SK-N-MC (cell line): ENCODE results near the gene GRK2.

Experiments
- DNase-seq: peaks from one replicate; pipeline ENCODE4 v3.0.0-alpha.2; 2011; ENCODE audit warnings: low read depth, low spot score
- H3K27ac ChIP-seq: fragments of 200-600 bp; sonication (generic); 2 replicates; pipeline ENCODE4 v1.5.1; 2016; ENCODE audit warnings: mixed run types
- H3K36me3 ChIP-seq: fragments of 200-600 bp; sonication (generic); 2 replicates; pipeline ENCODE4 v1.6.1; 2017; ENCODE audit warnings: antibody characterized with exemption, low read length, mixed read lengths; ENCODE audit not compliant: insufficient read depth
- H3K4me3 ChIP-seq: fragments of 200-600 bp; sonication (generic); 2 replicates; pipeline ENCODE4 v1.5.1; 2016
- H3K9ac ChIP-seq: fragments of 200-600 bp; sonication (generic); 2 replicates; pipeline ENCODE4 v1.8.0; 2017; ENCODE audit warnings: mixed run types, mixed read lengths; ENCODE audit not compliant: insufficient read length
- H3K9me3 ChIP-seq: fragments of 200-600 bp; sonication (generic); 2 replicates; pipeline ENCODE4 v1.6.1; 2017; ENCODE audit warnings: low read depth, mild to moderate bottlenecking, antibody characterized with exemption, low read length, moderate library complexity, mixed read lengths
- EZH2 ChIP-seq: fragments of 200-600 bp; sonication (generic); IDR thresholded peaks from one replicate; pipeline ENCODE4 v1.6.1; 2017; ENCODE audit warnings: antibody characterized with exemption
- FOXP2 ChIP-seq: optimal IDR thresholded peaks from 2 replicates; pipeline ENCODE3; 2011; ENCODE audit warnings: mild to moderate bottlenecking, moderate library complexity; ENCODE audit not compliant: insufficient read depth; ENCODE audit errors: extremely low read length, control extremely low read depth
- POLR2AphosphoS5 ChIP-seq: IDR thresholded peaks from 2 replicates; pipeline ENCODE4 v1.6.1; 2012; ENCODE audit warnings: mild to moderate bottlenecking, low read depth, low read length, borderline replicate concordance

GRK2 gene

DNA sequence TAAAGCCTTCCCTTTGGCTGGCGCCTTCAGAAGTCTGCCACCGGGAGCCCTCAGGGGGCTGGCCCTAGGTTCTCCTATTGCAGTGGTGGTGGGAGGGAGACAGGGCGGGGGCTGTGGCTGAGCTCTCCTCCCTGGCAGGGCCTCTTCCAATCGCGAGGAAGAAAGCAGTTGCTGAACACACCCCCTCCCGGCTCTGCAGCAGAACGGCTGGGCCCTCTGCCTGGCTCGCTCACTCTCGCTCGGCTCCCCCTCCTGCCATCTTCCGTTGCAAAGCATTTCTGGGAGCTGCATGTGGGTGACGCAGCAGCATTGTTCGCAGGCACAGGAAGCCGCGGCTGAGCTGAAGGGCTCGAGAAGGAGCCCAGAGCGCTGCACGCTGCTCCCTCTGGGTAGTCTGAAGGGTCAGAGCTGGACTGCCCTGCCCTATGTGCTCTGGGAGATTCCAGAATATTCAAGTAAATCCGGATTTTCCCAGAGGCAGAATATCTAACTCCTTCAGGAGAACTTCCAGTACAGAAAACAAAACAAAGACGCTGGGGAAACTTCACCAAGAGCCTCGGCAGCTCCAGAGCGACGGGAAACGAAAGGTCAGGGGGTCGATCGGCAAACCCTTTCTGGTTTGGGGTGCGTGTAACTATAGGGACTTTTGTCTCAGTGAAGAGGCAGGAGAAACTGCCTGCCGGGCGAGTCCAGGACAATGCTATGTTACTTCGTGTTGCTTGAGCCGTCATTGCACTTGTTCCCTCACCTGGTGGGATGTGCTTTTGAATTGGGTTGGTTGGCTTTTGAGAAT is 26.3 kb upstream of the GRK2 start:
- DNase-seq = peak; percentile 89
- peak overlapping the region; percentile 100 for H3K4me3 ChIP-seq
- peak; percentile 99 for TF ChIP-seq POLR2AphosphoS5
- TF ChIP-seq EZH2 = no peak
- TF ChIP-seq FOXP2 = peak; percentile 73
- H3K27ac ChIP-seq = peak overlapping the region; percentile 96
- no peaks in the 10 kb centered on the region for H3K9me3 ChIP-seq
- H3K9ac ChIP-seq = peak overlapping the region; percentile 99
- peaks cover 34% of the 10 kb centered on the region for H3K36me3 ChIP-seq

DNA sequence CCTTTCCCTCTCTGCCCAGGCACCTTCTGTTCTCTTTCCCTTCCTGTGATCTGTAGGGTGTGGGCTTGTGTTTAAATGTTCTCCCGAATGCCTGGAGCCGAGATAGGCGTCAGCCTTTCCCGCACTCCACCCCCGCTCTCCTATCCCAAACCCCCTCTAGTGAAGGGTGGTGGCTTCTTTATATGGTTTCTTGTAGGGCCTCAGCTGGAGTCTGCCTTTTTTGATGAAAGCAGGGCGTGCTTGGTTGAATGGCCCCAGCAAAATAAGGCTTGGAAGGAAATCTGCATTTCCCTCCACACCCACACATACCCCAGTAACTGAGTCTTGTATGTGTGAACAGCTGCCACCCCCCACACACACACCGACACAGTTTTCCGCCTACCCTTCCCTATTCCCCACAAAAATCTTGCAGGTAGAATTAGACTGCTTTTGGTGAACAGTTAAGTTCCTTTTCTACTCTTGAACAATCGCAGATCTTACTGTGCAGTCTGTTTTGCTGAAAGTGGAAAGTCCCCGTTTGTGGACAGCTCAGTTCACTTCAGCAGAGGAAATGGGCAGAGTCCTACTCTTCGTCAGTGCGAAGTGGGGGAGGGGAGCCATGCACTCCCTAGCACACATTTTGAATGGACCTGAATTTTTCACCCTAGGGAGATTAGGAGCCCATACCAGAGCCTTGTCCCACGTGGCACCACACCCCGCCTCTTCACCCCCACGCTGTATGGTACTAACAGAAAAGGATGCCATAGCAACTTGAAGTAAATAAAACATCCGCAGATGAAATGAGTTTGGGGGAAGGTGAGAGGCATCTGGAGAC is 25.5 kb upstream of the GRK2 start:
- TF ChIP-seq FOXP2 (no peak), POLR2AphosphoS5 (peak; percentile 22; the same call in 1 of the 2 replicates)
- H3K27ac ChIP-seq = peak overlapping the region; percentile 96
- peaks cover 42% of the 10 kb centered on the region for H3K36me3 ChIP-seq
- no peak for DNase-seq
- no peaks in the 10 kb centered on the region for H3K9me3 ChIP-seq
- peak overlapping the region; percentile 99 for H3K9ac ChIP-seq
- H3K4me3 ChIP-seq = peak overlapping the region; percentile 100

DNA sequence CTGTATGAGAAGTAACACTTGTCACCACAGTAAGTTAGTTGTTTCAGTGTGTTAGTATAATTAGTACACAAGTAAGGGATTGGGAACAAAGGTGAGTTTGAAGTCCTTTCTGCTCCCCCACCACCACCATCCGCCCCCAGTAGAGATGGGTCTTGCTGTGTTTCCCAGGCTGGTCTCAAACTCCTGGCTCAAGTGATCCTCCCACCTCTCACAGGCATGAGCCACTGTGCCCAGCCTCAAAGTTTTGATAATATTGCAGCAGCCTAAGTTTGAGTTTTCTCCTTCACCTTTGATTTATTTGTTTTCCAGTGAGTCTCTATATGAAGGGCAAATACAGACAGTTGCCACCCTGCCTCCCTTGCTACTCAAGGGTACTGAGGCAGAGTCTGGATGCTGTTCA is 23.7 kb upstream of the GRK2 start:
- Histone ChIP-seq H3K9ac (peak overlapping the region; percentile 14), H3K4me3 (peak overlapping the region; percentile 57), H3K27ac (no peak overlapping the region), H3K9me3 (no peaks in the 10 kb centered on the region), H3K36me3 (peaks cover 57% of the 10 kb centered on the region)
- TF ChIP-seq FOXP2 (no peak), EZH2 (no peak), POLR2AphosphoS5 (no peak)
- no peak for DNase-seq

DNA sequence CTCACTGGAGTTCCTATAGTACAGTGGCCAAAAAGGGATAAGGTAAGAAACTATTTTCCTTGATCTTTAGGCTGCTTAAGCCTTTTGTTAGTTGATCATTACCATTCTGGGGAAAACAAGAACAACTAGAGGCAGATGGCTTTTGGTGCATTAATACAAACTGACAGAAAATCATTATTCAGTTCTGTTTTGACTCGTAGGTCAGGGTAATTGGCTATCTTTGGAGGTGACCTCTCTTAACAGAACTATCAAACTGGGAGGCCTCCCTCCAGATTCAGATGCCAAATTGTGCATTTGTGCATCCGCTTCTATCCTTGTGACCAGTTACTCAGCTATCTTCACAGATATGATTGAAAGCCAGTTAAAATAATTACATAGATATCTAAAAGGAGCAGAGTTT is 23.2 kb upstream of the GRK2 start:
- TF ChIP-seq POLR2AphosphoS5 (no peak), FOXP2 (no peak), EZH2 (no peak)
- no peak for DNase-seq
- Histone ChIP-seq H3K9me3 (no peaks in the 10 kb centered on the region), H3K36me3 (peaks cover 62% of the 10 kb centered on the region), H3K27ac (no peak overlapping the region), H3K9ac (no peak overlapping the region), H3K4me3 (no peak overlapping the region)

DNA sequence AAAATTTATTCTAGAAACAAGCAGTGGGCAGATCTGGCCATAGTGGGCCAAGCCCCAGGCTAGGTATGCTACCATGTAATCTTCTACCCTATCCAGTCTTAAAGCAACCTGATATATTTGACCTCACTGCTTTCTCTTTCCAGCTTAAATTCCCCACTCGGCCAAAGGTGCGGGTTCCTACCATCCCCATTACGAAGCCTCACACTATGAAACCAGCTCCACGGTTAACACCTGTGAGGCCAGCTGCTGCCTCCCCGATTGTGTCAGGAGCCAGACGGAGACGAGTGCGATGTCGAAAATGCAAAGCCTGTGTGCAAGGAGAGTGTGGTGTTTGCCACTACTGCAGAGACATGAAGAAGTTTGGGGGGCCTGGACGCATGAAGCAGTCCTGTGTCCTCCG is 21.2 kb upstream of the GRK2 start:
- TF ChIP-seq POLR2AphosphoS5 (no peak), FOXP2 (no peak), EZH2 (no peak)
- peaks cover 82% of the 10 kb centered on the region for H3K36me3 ChIP-seq
- H3K9ac ChIP-seq = no peak overlapping the region
- H3K9me3 ChIP-seq = no peaks in the 10 kb centered on the region
- no peak overlapping the region for H3K4me3 ChIP-seq
- no peak for DNase-seq
- H3K27ac ChIP-seq = no peak overlapping the region; the same call in 1 of the 2 replicates

DNA sequence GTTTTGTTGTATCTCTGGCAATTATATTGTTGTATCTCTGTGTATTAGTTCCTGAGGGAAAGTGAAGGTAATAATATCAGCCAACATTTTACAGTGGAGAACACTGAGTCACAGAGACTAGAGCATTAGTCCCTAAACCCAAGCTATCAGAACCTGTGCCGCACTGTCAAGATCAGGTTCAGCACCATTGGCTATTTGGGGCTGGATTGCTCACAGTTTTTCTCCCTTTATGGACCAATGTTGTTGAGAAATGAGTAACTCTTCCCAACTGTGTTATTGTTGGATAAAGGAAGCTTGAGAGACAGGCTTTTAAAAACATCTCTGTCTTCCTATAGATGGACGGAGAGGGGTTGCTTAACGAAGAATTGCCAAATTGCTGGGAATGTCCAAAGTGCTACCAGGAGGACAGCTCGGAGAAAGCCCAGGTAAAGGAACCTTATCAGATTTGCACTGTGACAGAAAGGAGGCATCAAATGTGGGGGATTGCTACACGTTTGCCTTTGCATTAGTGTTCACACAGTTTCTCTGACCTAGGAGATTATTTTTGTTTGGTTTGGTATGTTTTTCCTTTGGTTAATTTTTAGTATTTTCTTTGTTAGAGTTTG is 18.2 kb upstream of the GRK2 start:
- TF ChIP-seq EZH2 (no peak), FOXP2 (no peak), POLR2AphosphoS5 (no peak)
- Histone ChIP-seq H3K9me3 (no peaks in the 10 kb centered on the region), H3K36me3 (peaks cover 98% of the 10 kb centered on the region), H3K9ac (no peak overlapping the region), H3K4me3 (no peak overlapping the region), H3K27ac (no peak overlapping the region)
- DNase-seq = no peak

DNA sequence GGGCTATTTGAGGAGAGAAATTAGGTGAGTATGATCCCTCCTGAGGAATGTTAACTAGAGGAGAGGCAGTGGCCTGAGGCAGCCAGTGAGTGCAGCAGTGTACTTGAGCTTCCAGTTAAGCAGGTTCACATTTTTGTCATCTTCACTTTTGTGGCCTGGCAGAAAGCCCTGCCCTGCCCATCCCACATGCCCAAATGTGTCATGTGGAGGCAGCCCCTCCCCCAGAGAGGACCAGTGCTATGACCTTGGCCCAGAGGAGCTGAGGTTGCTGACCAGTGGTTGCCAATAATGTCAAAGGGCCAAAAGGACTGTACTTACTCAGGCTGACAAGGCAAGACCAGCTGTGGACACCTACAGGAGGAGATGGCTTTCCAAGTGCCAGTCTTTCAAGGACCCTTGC is 17.6 kb upstream of the GRK2 start:
- Histone ChIP-seq H3K4me3 (no peak overlapping the region), H3K9me3 (no peaks in the 10 kb centered on the region), H3K36me3 (peaks cover 98% of the 10 kb centered on the region), H3K9ac (no peak overlapping the region), H3K27ac (no peak overlapping the region)
- TF ChIP-seq FOXP2 = no peak
- TF ChIP-seq POLR2AphosphoS5 = no peak
- TF ChIP-seq EZH2 = no peak
- DNase-seq = no peak
